T follicular helper cell (primary cell): Measurements from ENCODE around the gene ADAM21.
"Not testable (repeated sequence)": the region's sequence is repeated elsewhere in the genome, so short reads cannot be mapped to it uniquely, and the experiment has no call there.

Experiments used
- DNase-seq: peaks from one replicate; pipeline ENCODE4 v3.0.0-alpha.2; 2020; ENCODE audit warnings: low read depth

The ADAM21 gene

GRCh38 chr14:70477356-70478105 is 25.6 kb downstream of the ADAM21 start:
- not testable (repeated sequence) for DNase-seq

DNA sequence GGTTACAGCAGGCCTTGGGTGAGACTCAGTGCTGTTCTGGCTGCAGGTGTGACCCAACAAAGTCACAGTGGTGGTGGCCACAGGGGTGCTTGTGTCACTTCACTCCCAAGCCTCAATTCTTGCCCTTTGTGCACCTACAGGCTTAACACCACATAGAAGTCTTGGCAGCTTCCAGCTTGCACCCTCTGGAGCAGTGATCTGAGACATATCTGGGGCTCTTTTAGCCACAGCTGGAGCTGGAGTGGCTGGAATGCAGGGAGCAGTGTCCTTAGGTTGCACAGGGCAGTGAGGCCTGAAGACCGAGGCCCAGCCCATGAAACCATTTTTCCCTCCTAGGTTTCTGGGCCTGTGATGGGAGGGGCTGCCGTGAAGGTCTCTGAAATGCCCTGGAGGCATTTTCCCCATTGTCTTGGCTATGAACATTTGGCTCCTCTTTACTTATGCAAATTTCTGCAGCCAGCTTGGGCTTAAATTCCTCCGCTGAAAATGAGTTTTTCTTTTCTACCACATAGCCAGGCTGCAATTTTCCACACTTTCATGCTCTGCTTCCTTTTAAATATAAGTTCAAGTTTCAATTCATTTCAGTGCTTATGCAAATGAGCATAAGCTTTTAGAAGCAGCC is 37.7 kb downstream of the ADAM21 start:
- DNase-seq: no peak

- DNase-seq: no peak
Observed at GRCh38 chr14:70498191-70498590, 46.2 kb downstream of the ADAM21 start.
